Thyroid gland (tissue), 4 donors: ENCODE measurements around the gene JSRP1. TPM values are rescaled to one million over a fixed set of nuclear protein-coding genes. Genes with fewer than 3 reads are reported as not detected.
A peak's percentile ranks its signal among the peaks of the same experiment; 100 is the strongest.

ENCODE experiments used
- DNase-seq, 2 donors: peaks; one replicate each; pipeline ENCODE4 v3.0.0-alpha.2; 2019
- H3K27ac ChIP-seq, 3 donors: fragments of 200-600 bp; sonication (generic); 1 replicate in 2 of 3; 2 replicates in 1 of 3; pipeline ENCODE4 v1.5.1; 2016 to 2019; ENCODE audit warnings: mild to moderate bottlenecking in 1 of 3, moderate library complexity in 1 of 3
- H3K27me3 ChIP-seq: fragments of 200-600 bp; sonication (generic); one replicate; pipeline ENCODE4 v1.5.1; 2019
- H3K36me3 ChIP-seq, 2 donors: fragments of 200-600 bp; sonication (generic); one replicate each; pipeline ENCODE4 v1.5.1; 2016 to 2019
- H3K4me1 ChIP-seq, 2 donors: fragments of 200-600 bp; sonication (generic); one replicate each; pipeline ENCODE4 v1.5.1; 2017 to 2019
- H3K4me3 ChIP-seq, 3 donors: fragments of 200-600 bp; sonication (generic); replicated peaks in 1 of 3; 1 replicate in 2 of 3; 2 replicates in 1 of 3; pipeline ENCODE4 v1.5.1; 2016; ENCODE audit warnings: mild to moderate bottlenecking in 1 of 3
- H3K9me3 ChIP-seq: fragments of 200-600 bp; sonication (generic); one replicate; pipeline ENCODE4 v1.5.1; 2017
- POLR2A ChIP-seq, 2 donors: fragments of 450-650 bp; IDR thresholded peaks; one replicate each; pipeline ENCODE4 v1.6.1; 2017; ENCODE audit warnings: antibody characterized with exemption in 2 of 2, mild to moderate bottlenecking in 2 of 2, moderate library complexity in 1 of 2
- WGBS, 2 donors: methylation state at CpG; one replicate each; pipeline ENCODE4 v1.1.5; 2017; 5-methylcytosine and 5-hydroxymethylcytosine counted together
- intact Hi-C: fragments of 100-400 bp; cut with DNase I; formaldehyde crosslinking; loops from one replicate; pipeline ENCODE4 v1.15.1; 2023
- total RNA-seq, 4 donors: library from RNA; depleted of rRNA; stranded (reverse); fragments of >200 nt; gene quantifications; one replicate each; pipeline ENCODE4 v1.2.3, GENCODE V29; 2016
- TF ChIP-seq, protein P1 (sequence below), 6 experiments: fragments of 200-600 bp in 3 of 6; fragments of 450-650 bp in 3 of 6; sonication (generic) in 3 of 6; IDR thresholded peaks; one replicate each; pipeline ENCODE4 v1.5.1; 2016 to 2019; ENCODE audit warnings: antibody characterized with exemption in 6 of 6, mild to moderate bottlenecking in 2 of 6, inconsistent platforms in 1 of 6, moderate library complexity in 1 of 6

The JSRP1 gene
- total RNA-seq, 4 donors from 2014 or later: not detected

DNA sequence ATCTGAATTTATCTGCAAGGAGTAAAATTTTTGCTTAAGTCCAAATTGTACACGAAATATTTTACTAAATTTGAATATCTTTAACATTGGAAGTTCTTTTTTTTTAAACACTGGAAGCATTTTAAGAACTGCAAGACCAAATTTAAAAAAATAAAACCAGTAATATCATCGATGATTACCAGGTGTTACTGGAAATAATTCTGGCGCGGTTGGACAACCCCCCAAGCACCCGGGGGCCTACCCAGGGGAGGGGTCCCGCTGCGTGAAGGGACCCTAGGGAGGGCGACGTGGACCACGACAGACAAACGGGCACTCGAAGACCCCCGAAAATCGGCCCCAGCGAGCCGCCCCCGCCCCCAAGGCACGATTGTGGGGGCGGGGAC lies 12.6 kb upstream of the JSRP1 start:
- no peak for DNase-seq
- intact Hi-C loops: no loop called here
- H3K4me1 ChIP-seq: peaks cover 16 to 45% of the 10 kb centered on the region in 2 donors
- H3K4me3 ChIP-seq: peak overlapping the region in 2 of 3 donors; percentile 43 to 100
- no peaks in the 10 kb centered on the region for H3K9me3 ChIP-seq
- no peaks in the 10 kb centered on the region for H3K27me3 ChIP-seq
- H3K27ac ChIP-seq: peak overlapping the region; percentile 14 to 76 (median 66)
- H3K36me3 ChIP-seq: peaks cover 13 to 24% of the 10 kb centered on the region in 2 donors
- WGBS, 2 donors: 2% methylated on average over 13 to 14 of the region's 19 CpGs
- no peak for TF ChIP-seq POLR2A (IDR thresholded peaks at IDR 0.05)
- TF ChIP-seq, protein P1, sequence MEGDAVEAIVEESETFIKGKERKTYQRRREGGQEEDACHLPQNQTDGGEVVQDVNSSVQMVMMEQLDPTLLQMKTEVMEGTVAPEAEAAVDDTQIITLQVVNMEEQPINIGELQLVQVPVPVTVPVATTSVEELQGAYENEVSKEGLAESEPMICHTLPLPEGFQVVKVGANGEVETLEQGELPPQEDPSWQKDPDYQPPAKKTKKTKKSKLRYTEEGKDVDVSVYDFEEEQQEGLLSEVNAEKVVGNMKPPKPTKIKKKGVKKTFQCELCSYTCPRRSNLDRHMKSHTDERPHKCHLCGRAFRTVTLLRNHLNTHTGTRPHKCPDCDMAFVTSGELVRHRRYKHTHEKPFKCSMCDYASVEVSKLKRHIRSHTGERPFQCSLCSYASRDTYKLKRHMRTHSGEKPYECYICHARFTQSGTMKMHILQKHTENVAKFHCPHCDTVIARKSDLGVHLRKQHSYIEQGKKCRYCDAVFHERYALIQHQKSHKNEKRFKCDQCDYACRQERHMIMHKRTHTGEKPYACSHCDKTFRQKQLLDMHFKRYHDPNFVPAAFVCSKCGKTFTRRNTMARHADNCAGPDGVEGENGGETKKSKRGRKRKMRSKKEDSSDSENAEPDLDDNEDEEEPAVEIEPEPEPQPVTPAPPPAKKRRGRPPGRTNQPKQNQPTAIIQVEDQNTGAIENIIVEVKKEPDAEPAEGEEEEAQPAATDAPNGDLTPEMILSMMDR (IDR thresholded peaks at IDR 0.05): no peak

DNA sequence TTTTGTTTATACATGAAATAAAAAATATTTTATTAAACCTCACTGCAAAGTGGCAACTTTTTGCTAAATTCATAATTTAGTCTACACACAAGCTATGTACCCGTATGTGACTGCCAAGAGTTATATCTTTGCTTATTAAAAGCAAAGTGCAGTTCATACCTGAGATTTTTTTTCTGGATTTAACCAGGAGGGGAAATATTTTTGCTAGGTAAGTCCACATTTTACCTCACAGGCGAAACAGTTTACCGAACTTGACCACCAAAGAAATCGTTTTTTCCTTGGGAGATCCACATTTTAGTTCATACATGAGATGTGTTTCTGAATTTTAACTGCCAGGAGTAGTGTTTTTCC lies 12.2 kb upstream of the JSRP1 start:
- Histone ChIP-seq H3K27me3 (no peaks in the 10 kb centered on the region), H3K36me3 (peaks cover 13 to 24% of the 10 kb centered on the region in 2 donors), H3K4me3 (no peak overlapping the region), H3K4me1 (peaks cover 16 to 41% of the 10 kb centered on the region in 2 donors), H3K27ac (peak overlapping the region; percentile 14 to 76 (median 66)), H3K9me3 (no peaks in the 10 kb centered on the region)
- TF ChIP-seq, protein P1 (IDR thresholded peaks at IDR 0.05): no peak
- TF ChIP-seq POLR2A (IDR thresholded peaks at IDR 0.05): no peak
- DNase-seq: no peak
- WGBS, 2 donors: 68 to 73% methylated on average over 4 of the region's 4 CpGs
- intact Hi-C loops: no loop called here

DNA sequence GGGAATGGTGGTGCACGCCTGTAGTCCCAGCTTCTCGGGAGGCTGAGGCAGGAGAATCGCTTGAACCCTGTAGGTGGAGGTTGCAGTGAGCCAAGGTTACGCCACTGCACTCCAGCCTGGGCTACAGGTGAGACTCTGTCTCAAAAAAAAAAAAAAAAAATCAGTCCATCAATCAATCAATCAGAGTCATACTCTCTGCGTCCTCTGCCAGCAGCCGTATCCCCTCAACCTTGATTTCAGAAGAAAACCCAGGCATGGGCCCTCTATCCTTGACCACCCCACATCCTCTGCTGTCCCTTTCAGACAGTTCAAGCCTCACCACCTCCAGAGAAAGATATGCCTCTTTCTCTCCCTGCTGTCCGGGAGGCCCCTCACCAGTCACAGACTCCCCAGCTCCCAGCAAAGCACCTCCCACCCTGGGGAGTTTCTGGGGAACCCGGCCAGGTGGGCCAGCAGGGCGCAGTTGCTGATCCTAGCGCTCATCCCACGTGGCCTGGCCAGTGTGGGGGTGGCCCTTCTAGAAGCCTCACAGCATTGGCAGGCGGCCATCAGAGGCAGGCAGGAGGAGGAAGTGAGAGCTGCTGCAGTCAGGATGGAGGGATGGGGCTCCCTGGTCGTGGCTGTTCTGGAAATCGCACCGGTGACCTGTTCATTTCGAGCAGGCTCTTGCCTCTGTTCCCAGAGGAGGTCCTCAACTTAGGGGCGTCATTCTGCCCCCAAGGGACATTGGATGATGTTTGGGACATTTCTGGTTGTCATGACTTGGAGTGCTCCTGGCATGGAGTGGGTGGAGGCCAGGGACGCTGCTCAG lies 10.2 kb upstream of the JSRP1 start:
- intact Hi-C loops: no loop called here
- peaks cover 0 to 6% of the 10 kb centered on the region in 2 donors for H3K36me3 ChIP-seq
- 45 to 50% methylated on average over 15 to 16 of the region's 18 CpGs for WGBS, 2 donors
- H3K4me1 ChIP-seq: peaks cover 13 to 22% of the 10 kb centered on the region in 2 donors
- DNase-seq: peak; percentile 74 to 76
- H3K9me3 ChIP-seq: no peaks in the 10 kb centered on the region
- no peak overlapping the region for H3K4me3 ChIP-seq
- TF ChIP-seq, protein P1 (IDR thresholded peaks at IDR 0.05): no peak
- peak in 1 of 2 donors; percentile 23 for TF ChIP-seq POLR2A (IDR thresholded peaks at IDR 0.05)
- H3K27ac ChIP-seq: peak overlapping the region in 2 of 3 donors; percentile 63 to 67
- no peaks in the 10 kb centered on the region for H3K27me3 ChIP-seq

DNA sequence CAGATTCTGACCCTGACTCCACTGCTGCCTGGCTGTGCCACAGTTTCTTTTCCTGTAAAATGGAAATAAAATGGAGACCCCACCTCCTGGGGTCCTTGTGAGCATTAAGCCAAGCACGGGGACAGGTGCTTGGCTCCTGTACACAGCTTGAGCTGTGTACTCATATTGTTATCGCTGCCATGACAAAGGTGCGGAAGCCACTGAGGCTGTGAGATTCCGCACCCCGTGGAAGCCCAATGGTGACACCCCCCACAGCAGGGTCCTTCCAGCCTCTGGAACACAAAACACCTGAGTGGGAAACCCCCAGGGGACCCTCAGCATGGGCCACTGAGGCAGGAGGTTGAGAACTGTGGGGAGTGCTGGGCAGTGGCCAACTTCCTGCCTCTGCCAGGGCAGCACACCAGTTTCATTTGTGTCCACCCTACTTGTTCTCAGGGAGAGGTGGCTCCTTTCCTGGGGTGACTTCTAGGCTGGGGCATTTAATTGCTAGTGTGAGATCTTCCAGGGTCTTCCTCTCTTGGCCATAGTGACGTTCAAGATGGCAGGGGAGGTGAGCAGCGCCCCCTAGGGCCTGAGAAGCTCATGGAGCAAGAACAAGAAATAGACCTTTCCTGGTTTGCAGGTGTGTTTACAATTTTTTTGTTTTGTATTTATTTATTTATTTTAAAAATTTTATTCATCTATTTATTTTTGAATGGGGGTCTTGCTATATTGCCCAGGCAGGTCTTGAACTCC lies 5.4 kb upstream of the JSRP1 start:
- H3K9me3 ChIP-seq: no peaks in the 10 kb centered on the region
- H3K27me3 ChIP-seq: no peaks in the 10 kb centered on the region
- H3K36me3 ChIP-seq: no peaks in the 10 kb centered on the region
- intact Hi-C loops: no loop called here
- 62 to 65% methylated on average over 5 to 7 of the region's 7 CpGs for WGBS, 2 donors
- no peak for DNase-seq
- peaks cover 2 to 4% of the 10 kb centered on the region in 2 donors for H3K4me1 ChIP-seq
- H3K27ac ChIP-seq: no peak overlapping the region
- H3K4me3 ChIP-seq: no peak overlapping the region
- TF ChIP-seq POLR2A (IDR thresholded peaks at IDR 0.05): no peak
- TF ChIP-seq, protein P1 (IDR thresholded peaks at IDR 0.05): peak in 5 of 6 experiments; percentile 5 to 45 (median 17)
